ACC112 (cell line): ENCODE measurements around the gene C1QTNF5.

Experiments used
- H2AFZ ChIP-seq: fragments of 200-600 bp; sonication (generic); one replicate; pipeline ENCODE4 v1.6.0; 2017; ENCODE audit warnings: antibody characterized with exemption, low read length; ENCODE audit not compliant: unreplicated experiment
- H3K27ac ChIP-seq: fragments of 200-600 bp; sonication (generic); 2 replicates; pipeline ENCODE4 v1.5.1; 2014; ENCODE audit warnings: low read depth, mild to moderate bottlenecking, antibody characterized with exemption, low read length, moderate library complexity
- H3K27me3 ChIP-seq: fragments of 200-600 bp; sonication (generic); 2 replicates; pipeline ENCODE4 v1.6.1; 2014; ENCODE audit warnings: mild to moderate bottlenecking, antibody characterized with exemption, low read length, moderate library complexity, mixed read lengths; ENCODE audit not compliant: insufficient read depth
- H3K36me3 ChIP-seq: fragments of 200-600 bp; sonication (generic); 2 replicates; pipeline ENCODE4 v1.6.1; 2016; ENCODE audit warnings: mild to moderate bottlenecking, antibody characterized with exemption, low read length, moderate library complexity, mixed read lengths; ENCODE audit not compliant: insufficient read depth
- H3K4me1 ChIP-seq: fragments of 200-600 bp; sonication (generic); one replicate; pipeline ENCODE4 v1.6.1; 2016; ENCODE audit warnings: low read length, mixed read lengths; ENCODE audit not compliant: insufficient read depth, unreplicated experiment, control insufficient read depth
- H3K4me3 ChIP-seq: fragments of 200-600 bp; sonication (generic); 2 replicates; pipeline ENCODE4 v1.5.1; 2014; ENCODE audit warnings: mild to moderate bottlenecking, low read depth, low read length
- H3K79me2 ChIP-seq: fragments of 200-600 bp; sonication (generic); one replicate; pipeline ENCODE4 v1.6.0; 2016; ENCODE audit warnings: low read length; ENCODE audit not compliant: control insufficient read depth, unreplicated experiment, insufficient read depth

C1QTNF5 gene

GRCh38 chr11:119372260-119373058 is 31.8 kb upstream of the C1QTNF5 start:
- no peak overlapping the region for H3K27ac ChIP-seq
- no peaks in the 10 kb centered on the region for H3K36me3 ChIP-seq
- no peak overlapping the region for H2AFZ ChIP-seq
- H3K27me3 ChIP-seq = peaks cover 6% of the 10 kb centered on the region; the same call in 1 of the 2 replicates
- no peaks in the 10 kb centered on the region for H3K79me2 ChIP-seq
- H3K4me1 ChIP-seq = peaks cover 44% of the 10 kb centered on the region
- no peak overlapping the region for H3K4me3 ChIP-seq

DNA sequence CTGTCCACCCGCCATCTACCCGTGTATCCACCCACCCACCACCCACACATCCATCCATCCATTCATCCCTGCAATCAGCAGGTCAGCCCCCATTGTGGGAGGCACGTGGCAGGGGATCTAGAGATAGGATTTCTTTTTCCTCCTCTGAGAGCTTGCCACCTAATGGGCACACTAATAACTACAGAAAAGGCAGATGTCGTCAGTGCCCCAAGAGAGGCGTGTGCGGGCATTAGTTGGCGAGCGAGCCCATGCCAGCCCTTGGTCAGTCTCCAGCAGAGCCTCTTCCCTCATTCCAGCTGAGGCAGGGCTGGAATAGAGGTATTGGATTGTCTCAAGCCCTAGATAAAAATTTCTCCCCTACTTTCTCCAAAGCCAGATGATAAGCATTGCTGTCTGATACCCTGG is 31.1 kb upstream of the C1QTNF5 start:
- H3K79me2 ChIP-seq = no peaks in the 10 kb centered on the region
- H3K4me3 ChIP-seq = no peak overlapping the region
- H3K4me1 ChIP-seq = peaks cover 39% of the 10 kb centered on the region
- H2AFZ ChIP-seq = no peak overlapping the region
- no peak overlapping the region for H3K27ac ChIP-seq
- peaks cover 11% of the 10 kb centered on the region; the same call in 1 of the 2 replicates for H3K27me3 ChIP-seq
- no peaks in the 10 kb centered on the region for H3K36me3 ChIP-seq

- Histone ChIP-seq H3K27me3 (peaks cover 13% of the 10 kb centered on the region; the same call in 1 of the 2 replicates), H3K4me1 (peaks cover 33% of the 10 kb centered on the region), H3K4me3 (no peak overlapping the region), H2AFZ (no peak overlapping the region), H3K79me2 (no peaks in the 10 kb centered on the region), H3K27ac (no peak overlapping the region), H3K36me3 (no peaks in the 10 kb centered on the region)
Observed at GRCh38 chr11:119371067-119371601, 30.5 kb upstream of the C1QTNF5 start.

- Histone ChIP-seq H2AFZ (no peak overlapping the region), H3K4me1 (peaks cover 27% of the 10 kb centered on the region), H3K4me3 (no peak overlapping the region), H3K36me3 (no peaks in the 10 kb centered on the region), H3K27ac (no peak overlapping the region), H3K79me2 (no peaks in the 10 kb centered on the region), H3K27me3 (peaks cover 13% of the 10 kb centered on the region; the same call in 1 of the 2 replicates)
Observed at GRCh38 chr11:119370486-119371046, 29.9 kb upstream of the C1QTNF5 start.

- H3K4me1 ChIP-seq = peaks cover 23% of the 10 kb centered on the region
- no peak overlapping the region for H3K4me3 ChIP-seq
- no peaks in the 10 kb centered on the region for H3K36me3 ChIP-seq
- no peak overlapping the region for H2AFZ ChIP-seq
- H3K79me2 ChIP-seq = no peaks in the 10 kb centered on the region
- H3K27me3 ChIP-seq = peaks cover 21% of the 10 kb centered on the region
- H3K27ac ChIP-seq = no peak overlapping the region
Observed at GRCh38 chr11:119369132-119369925, 28.6 kb upstream of the C1QTNF5 start.

- no peak overlapping the region for H2AFZ ChIP-seq
- H3K4me1 ChIP-seq = peaks cover 25% of the 10 kb centered on the region
- no peak overlapping the region for H3K27ac ChIP-seq
- peaks cover 27% of the 10 kb centered on the region for H3K27me3 ChIP-seq
- H3K4me3 ChIP-seq = no peak overlapping the region
- no peaks in the 10 kb centered on the region for H3K79me2 ChIP-seq
- H3K36me3 ChIP-seq = no peaks in the 10 kb centered on the region
Observed at GRCh38 chr11:119368121-119369034, 27.7 kb upstream of the C1QTNF5 start.

GRCh38 chr11:119367661-119368120 is 27.0 kb upstream of the C1QTNF5 start:
- H3K27ac ChIP-seq = no peak overlapping the region
- H3K4me3 ChIP-seq = no peak overlapping the region
- H3K79me2 ChIP-seq = no peaks in the 10 kb centered on the region
- H3K36me3 ChIP-seq = no peaks in the 10 kb centered on the region
- H3K27me3 ChIP-seq = peaks cover 30% of the 10 kb centered on the region
- H2AFZ ChIP-seq = no peak overlapping the region
- H3K4me1 ChIP-seq = peaks cover 26% of the 10 kb centered on the region

DNA sequence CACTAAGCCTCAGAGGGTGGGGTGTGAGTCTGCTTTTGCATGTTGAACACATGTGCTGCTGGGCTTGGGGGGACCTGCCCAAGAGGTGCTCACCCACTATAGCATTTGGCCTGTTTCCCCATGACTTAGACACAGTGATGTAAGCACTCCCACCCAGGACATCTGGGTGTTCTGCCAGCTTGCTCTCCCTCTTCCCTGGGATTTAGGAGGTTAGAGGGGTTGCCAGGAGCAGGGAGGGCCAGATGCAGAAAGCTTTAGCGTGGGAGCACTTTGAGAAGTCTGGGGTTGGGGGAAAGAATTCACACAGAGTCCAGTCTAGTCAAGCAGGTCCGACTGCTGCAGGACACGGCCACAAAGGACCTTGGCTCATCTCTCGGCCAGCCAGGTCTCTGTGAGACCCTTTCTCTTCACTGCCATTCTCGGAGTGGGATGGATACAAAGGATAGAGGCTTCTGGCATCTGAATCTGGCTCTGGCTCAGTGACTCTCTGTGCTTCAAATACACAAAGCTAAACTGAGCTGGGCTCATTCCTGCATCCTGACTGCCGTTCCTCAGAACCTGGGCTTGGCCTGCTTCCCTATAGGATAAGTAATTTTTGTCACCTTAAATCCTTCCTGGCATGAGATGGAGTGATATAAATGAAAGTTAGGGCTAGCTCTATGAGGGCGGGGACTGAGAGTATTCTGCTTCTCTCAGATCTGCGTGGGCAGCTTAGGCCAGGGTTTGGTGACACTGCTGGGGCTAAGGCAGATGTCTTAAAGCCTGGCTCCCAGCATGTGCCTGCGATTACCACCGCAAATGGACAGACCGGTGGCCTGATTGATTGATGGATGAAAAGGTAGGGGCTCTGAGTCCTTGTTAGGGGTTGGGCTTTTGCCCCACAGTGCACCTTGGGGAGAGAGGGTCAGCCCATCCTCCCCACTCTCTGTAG is 26.3 kb upstream of the C1QTNF5 start:
- no peak overlapping the region for H3K27ac ChIP-seq
- H3K4me1 ChIP-seq = peaks cover 34% of the 10 kb centered on the region
- no peak overlapping the region for H3K4me3 ChIP-seq

GRCh38 chr11:119365071-119365591 is 24.4 kb upstream of the C1QTNF5 start:
- Histone ChIP-seq H3K4me3 (no peak overlapping the region), H3K27me3 (peaks cover 28% of the 10 kb centered on the region), H3K4me1 (peaks cover 47% of the 10 kb centered on the region), H3K27ac (no peak overlapping the region), H2AFZ (no peak overlapping the region), H3K79me2 (no peaks in the 10 kb centered on the region), H3K36me3 (no peaks in the 10 kb centered on the region)

More for the DNA sequence above, 26.3 kb upstream of the C1QTNF5 start:
- Histone ChIP-seq H3K79me2 (no peaks in the 10 kb centered on the region), H3K27me3 (peaks cover 30% of the 10 kb centered on the region), H3K36me3 (no peaks in the 10 kb centered on the region), H2AFZ (no peak overlapping the region)
